ENCODE data around the gene SPTLC1. TPM values are rescaled to one million over a fixed set of nuclear protein-coding genes. Genes with fewer than 3 reads are reported as not detected.

SPTLC1 gene
- total and polyA plus RNA-seq, 2 of the 8 experiments (the other 6 are each of a cell fraction or from before 2014, with no cell fraction given) = 34.2 to 62.1 TPM

GRCh38 chr9:92059661-92060060 lies 55.6 kb downstream of the SPTLC1 start:
- no peaks in the 10 kb centered on the region for H4K20me1 ChIP-seq (replicated peaks in 1 of 2; ENCODE audit: control insufficient read depth in 1 of 2, insufficient read depth in 2 of 2, low read length in 2 of 2)
- no peak overlapping the region for H3K23ac ChIP-seq (ENCODE audit: insufficient read length)
- DNase-seq (ENCODE audit: low read depth in 1 of 2, low spot score in 2 of 2) (no peak), FAIRE-seq (no peak)
- H4K5ac ChIP-seq (ENCODE audit: insufficient read length, low read depth, low read length) = no peak overlapping the region
- no peak overlapping the region for H3K14ac ChIP-seq (ENCODE audit: insufficient read length)
- H2BK15ac ChIP-seq (ENCODE audit: low read length) = no peak overlapping the region
- no peak overlapping the region for H3K27ac ChIP-seq (ENCODE audit: low read depth, low read length)
- CTCF ChIA-PET (ENCODE audit: partially characterized antibody) = interaction anchor here (1.4 kb wide), 1 partner anchor 183 kb away, joined by 4 read pairs; no protein-coding TSS in a partner anchor
- H3K4me3 ChIP-seq (ENCODE audit: extremely low read depth in 1 of 4, insufficient read depth in 2 of 4, low read depth in 3 of 4, low read length in 4 of 4) = no peak overlapping the region
- H3K79me1 ChIP-seq (ENCODE audit: low read depth, low read length) = no peaks in the 10 kb centered on the region
- H4K8ac ChIP-seq (ENCODE audit: extremely low read depth, insufficient read depth, low read length) = no peak overlapping the region
- 0 out of 2 replicates have a peak overlapping the region, but pooled peaks have one; percentile 17 for H3K18ac ChIP-seq (ENCODE audit: extremely low read depth, low read length)
- H2BK5ac ChIP-seq (ENCODE audit: low read depth, low read length) = no peak overlapping the region; the same call in 1 of the 2 replicates
- no peak overlapping the region for H2AK5ac ChIP-seq (ENCODE audit: low read depth, low read length)
- peaks cover 5 to 21% (median 11%) of the 10 kb centered on the region in 4 experiments for H3K4me1 ChIP-seq (replicated peaks in 1 of 4; ENCODE audit: control insufficient read depth in 3 of 4, insufficient read depth in 4 of 4, low read length in 3 of 4)
- H2BK120ac ChIP-seq (replicated peaks; ENCODE audit: low read depth, low read length) = no peak overlapping the region
- no peak overlapping the region for H3K9ac ChIP-seq (replicated peaks in 1 of 4; ENCODE audit: extremely low read depth in 1 of 4, low read depth in 3 of 4, low read length in 3 of 4)
- POLR2A ChIA-PET (ENCODE audit: partially characterized antibody) = interaction anchor here (0.7 kb wide), 1 partner anchor 145 kb away, joined by 3 read pairs; no protein-coding TSS in a partner anchor
- peaks cover 0 to 14% of the 10 kb centered on the region in 2 experiments; a peak in 1 of 4 replicates for H3K79me2 ChIP-seq (ENCODE audit: control insufficient read depth in 1 of 2, insufficient read depth in 2 of 2, low read length in 2 of 2)
- H3K23me2 ChIP-seq (ENCODE audit: low read depth, low read length) = no peaks in the 10 kb centered on the region
- H3K56ac ChIP-seq (replicated peaks; ENCODE audit: insufficient read length, low read depth, low read length) = no peak overlapping the region
- WGBS, 2 experiments (ENCODE audit: extremely low coverage in 1 of 2, insufficient coverage in 1 of 2, insufficient read length in 1 of 2, insufficient replicate concordance in 2 of 2, low coverage in 1 of 2, low lambda C conversion rate in 2 of 2, missing lambda C conversion rate in 1 of 2) = 83% methylated on average over 3 of the region's 3 CpGs; no CpG with 5 or more reads in 1 of the 2 experiments
- H3K27me3 ChIP-seq (replicated peaks in 1 of 4; ENCODE audit: control insufficient read depth in 3 of 4, extremely low read depth in 1 of 4, insufficient read depth in 3 of 4, low read length in 3 of 4) = no peaks in the 10 kb centered on the region
- no peak overlapping the region for H4K91ac ChIP-seq (replicated peaks; ENCODE audit: insufficient read length, low read length)
- H3K36me3 ChIP-seq (ENCODE audit: control insufficient read depth in 2 of 4, insufficient read depth in 4 of 4, low read length in 3 of 4) = peaks cover 0 to 37% (median 10%) of the 10 kb centered on the region in 4 experiments; a peak in 4 of 8 replicates
- H2BK12ac ChIP-seq (ENCODE audit: low read depth, low read length) = no peak overlapping the region
- no peak overlapping the region for H3K4ac ChIP-seq (replicated peaks; ENCODE audit: insufficient read length, low read depth, low read length)
- H2BK20ac ChIP-seq (ENCODE audit: low read length) = no peak overlapping the region
- H3K9me3 ChIP-seq (ENCODE audit: insufficient read depth in 2 of 2, low read depth in 1 of 2, low read length in 1 of 2) = peaks cover 0 to 9% of the 10 kb centered on the region in 2 experiments; a peak in 2 of 4 replicates
- no peak overlapping the region for H2AFZ ChIP-seq (ENCODE audit: low read length)
- H3K4me2 ChIP-seq (ENCODE audit: insufficient read depth in 1 of 2, low read depth in 2 of 2, low read length in 2 of 2) = no peak overlapping the region
- TF ChIP-seq RAD21 (IDR thresholded peaks at IDR 0.05 in 1 of 2, conservative IDR thresholded peaks at IDR 0.05 in 1 of 2; ENCODE audit: low read depth in 2 of 2, low read length in 2 of 2) (no peak), JUN (IDR thresholded peaks at IDR 0.05; ENCODE audit: low read depth, low read length) (no peak), CBX5 (IDR thresholded peaks at IDR 0.05; ENCODE audit: low read depth, low read length) (no peak), EZH2 (IDR thresholded peaks at IDR 0.05; ENCODE audit: low read depth, low read length, severe bottlenecking) (no peak), MAX (IDR thresholded peaks at IDR 0.05) (no peak), EP300 (IDR thresholded peaks at IDR 0.05; ENCODE audit: borderline replicate concordance in 1 of 2, low read depth in 2 of 2, low read length in 2 of 2) (no peak), BCL11A (IDR thresholded peaks at IDR 0.05; ENCODE audit: low read depth in 2 of 2, low read length in 2 of 2) (no peak), POLR2AphosphoS5 (IDR thresholded peaks at IDR 0.05; ENCODE audit: low read depth, low read length) (no peak), CBX8 (IDR thresholded peaks at IDR 0.05; ENCODE audit: borderline replicate concordance, low read depth, low read length) (no peak), CTCF (IDR thresholded peaks at IDR 0.05; ENCODE audit: control extremely low read depth in 1 of 3, insufficient read depth in 1 of 3, low read depth in 1 of 3, low read length in 3 of 3) (no peak)
